Liver (tissue), 3 donors: ENCODE results near the gene B3GALT2.

ENCODE experiments used
- GABPA ChIP-seq, 2 donors: IDR thresholded peaks in 1 of 2; conservative IDR thresholded peaks in 1 of 2; 2 replicates each; pipeline ENCODE4 v1.6.1; 2016; ENCODE audit warnings: antibody characterized with exemption in 2 of 2, mild to moderate bottlenecking in 1 of 2, moderate library complexity in 1 of 2
- HNF4G ChIP-seq: IDR thresholded peaks from 2 replicates; pipeline ENCODE4 v1.6.1; 2016; ENCODE audit warnings: antibody characterized with exemption
- RAD21 ChIP-seq, 2 donors: IDR thresholded peaks; 2 replicates each; pipeline ENCODE4 v1.6.1; 2016; ENCODE audit warnings: antibody characterized with exemption in 2 of 2, mild to moderate bottlenecking in 2 of 2
- RXRA ChIP-seq, 2 donors: IDR thresholded peaks; 2 replicates each; pipeline ENCODE4 v1.6.1; 2017 to 2018; ENCODE audit warnings: antibody characterized with exemption in 2 of 2, mild to moderate bottlenecking in 1 of 2
- SP1 ChIP-seq: IDR thresholded peaks from 2 replicates; pipeline ENCODE4 v1.6.1; 2018; ENCODE audit warnings: antibody characterized with exemption, mild to moderate bottlenecking
- TF ChIP-seq, protein P1 (sequence below): fragments of 150-350 bp; IDR thresholded peaks from 2 replicates; pipeline ENCODE4 v1.5.1; 2017; ENCODE audit warnings: improper control_type of control experiment, low read depth, low read length; ENCODE audit not compliant: missing input control
- TF ChIP-seq, protein P2 (sequence below): IDR thresholded peaks from 2 replicates; pipeline ENCODE4 v1.6.1; 2016; ENCODE audit warnings: antibody characterized with exemption
- TF ChIP-seq, protein P3 (sequence below): IDR thresholded peaks from 2 replicates; pipeline ENCODE4 v1.6.1; 2016; ENCODE audit warnings: antibody characterized with exemption, mild to moderate bottlenecking
- donor health status: healthy.
- donor health status: healthy.

DNA sequence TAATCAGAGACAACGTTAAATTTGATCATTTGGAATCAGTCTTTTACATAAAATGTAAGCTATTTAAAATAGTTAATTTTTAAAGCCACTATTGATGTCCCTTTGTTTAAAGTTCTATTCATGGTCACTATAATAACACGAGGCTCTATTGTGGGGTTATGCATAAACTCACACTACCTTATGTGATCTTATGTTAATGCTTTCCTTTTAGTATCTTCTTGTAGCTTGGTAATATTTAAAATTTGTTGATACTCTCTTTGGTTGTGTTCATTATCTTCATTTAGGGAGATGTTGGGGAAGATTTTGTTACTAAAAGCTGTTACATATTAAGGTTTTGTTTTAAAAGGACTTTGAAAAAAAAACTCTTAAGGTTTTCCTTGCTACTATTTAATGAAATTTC is 1.2 kb downstream of the B3GALT2 start:
- TF ChIP-seq RXRA (IDR thresholded peaks at IDR 0.05) (no peak), HNF4G (no peak), GABPA (IDR thresholded peaks at IDR 0.05 in 1 of 2, conservative IDR thresholded peaks at IDR 0.05 in 1 of 2) (no peak), RAD21 (IDR thresholded peaks at IDR 0.05) (no peak), SP1 (no peak)
- TF ChIP-seq, protein P1, sequence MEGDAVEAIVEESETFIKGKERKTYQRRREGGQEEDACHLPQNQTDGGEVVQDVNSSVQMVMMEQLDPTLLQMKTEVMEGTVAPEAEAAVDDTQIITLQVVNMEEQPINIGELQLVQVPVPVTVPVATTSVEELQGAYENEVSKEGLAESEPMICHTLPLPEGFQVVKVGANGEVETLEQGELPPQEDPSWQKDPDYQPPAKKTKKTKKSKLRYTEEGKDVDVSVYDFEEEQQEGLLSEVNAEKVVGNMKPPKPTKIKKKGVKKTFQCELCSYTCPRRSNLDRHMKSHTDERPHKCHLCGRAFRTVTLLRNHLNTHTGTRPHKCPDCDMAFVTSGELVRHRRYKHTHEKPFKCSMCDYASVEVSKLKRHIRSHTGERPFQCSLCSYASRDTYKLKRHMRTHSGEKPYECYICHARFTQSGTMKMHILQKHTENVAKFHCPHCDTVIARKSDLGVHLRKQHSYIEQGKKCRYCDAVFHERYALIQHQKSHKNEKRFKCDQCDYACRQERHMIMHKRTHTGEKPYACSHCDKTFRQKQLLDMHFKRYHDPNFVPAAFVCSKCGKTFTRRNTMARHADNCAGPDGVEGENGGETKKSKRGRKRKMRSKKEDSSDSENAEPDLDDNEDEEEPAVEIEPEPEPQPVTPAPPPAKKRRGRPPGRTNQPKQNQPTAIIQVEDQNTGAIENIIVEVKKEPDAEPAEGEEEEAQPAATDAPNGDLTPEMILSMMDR, result no peak
- TF ChIP-seq, protein P2, sequence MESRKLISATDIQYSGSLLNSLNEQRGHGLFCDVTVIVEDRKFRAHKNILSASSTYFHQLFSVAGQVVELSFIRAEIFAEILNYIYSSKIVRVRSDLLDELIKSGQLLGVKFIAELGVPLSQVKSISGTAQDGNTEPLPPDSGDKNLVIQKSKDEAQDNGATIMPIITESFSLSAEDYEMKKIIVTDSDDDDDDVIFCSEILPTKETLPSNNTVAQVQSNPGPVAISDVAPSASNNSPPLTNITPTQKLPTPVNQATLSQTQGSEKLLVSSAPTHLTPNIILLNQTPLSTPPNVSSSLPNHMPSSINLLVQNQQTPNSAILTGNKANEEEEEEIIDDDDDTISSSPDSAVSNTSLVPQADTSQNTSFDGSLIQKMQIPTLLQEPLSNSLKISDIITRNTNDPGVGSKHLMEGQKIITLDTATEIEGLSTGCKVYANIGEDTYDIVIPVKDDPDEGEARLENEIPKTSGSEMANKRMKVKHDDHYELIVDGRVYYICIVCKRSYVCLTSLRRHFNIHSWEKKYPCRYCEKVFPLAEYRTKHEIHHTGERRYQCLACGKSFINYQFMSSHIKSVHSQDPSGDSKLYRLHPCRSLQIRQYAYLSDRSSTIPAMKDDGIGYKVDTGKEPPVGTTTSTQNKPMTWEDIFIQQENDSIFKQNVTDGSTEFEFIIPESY, result no peak
- TF ChIP-seq, protein P3, sequence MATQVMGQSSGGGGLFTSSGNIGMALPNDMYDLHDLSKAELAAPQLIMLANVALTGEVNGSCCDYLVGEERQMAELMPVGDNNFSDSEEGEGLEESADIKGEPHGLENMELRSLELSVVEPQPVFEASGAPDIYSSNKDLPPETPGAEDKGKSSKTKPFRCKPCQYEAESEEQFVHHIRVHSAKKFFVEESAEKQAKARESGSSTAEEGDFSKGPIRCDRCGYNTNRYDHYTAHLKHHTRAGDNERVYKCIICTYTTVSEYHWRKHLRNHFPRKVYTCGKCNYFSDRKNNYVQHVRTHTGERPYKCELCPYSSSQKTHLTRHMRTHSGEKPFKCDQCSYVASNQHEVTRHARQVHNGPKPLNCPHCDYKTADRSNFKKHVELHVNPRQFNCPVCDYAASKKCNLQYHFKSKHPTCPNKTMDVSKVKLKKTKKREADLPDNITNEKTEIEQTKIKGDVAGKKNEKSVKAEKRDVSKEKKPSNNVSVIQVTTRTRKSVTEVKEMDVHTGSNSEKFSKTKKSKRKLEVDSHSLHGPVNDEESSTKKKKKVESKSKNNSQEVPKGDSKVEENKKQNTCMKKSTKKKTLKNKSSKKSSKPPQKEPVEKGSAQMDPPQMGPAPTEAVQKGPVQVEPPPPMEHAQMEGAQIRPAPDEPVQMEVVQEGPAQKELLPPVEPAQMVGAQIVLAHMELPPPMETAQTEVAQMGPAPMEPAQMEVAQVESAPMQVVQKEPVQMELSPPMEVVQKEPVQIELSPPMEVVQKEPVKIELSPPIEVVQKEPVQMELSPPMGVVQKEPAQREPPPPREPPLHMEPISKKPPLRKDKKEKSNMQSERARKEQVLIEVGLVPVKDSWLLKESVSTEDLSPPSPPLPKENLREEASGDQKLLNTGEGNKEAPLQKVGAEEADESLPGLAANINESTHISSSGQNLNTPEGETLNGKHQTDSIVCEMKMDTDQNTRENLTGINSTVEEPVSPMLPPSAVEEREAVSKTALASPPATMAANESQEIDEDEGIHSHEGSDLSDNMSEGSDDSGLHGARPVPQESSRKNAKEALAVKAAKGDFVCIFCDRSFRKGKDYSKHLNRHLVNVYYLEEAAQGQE, result no peak
